Adipose tissue (tissue), 3 donors: Measurements from ENCODE around the gene IL19. TPM values are rescaled to one million over a fixed set of nuclear protein-coding genes. Genes with fewer than 3 reads are reported as not detected.

Source experiments
- H3K27ac ChIP-seq: one replicate; pipeline ENCODE4 v1.5.1; 2013; ENCODE audit warnings: low read depth, low read length
- WGBS, 3 donors: extraction: QIAGEN DNeasy Blood & Tissue Kit; methylation state at CpG; one replicate each; pipeline ENCODE4 v1.1.7; 2013; 5-methylcytosine and 5-hydroxymethylcytosine counted together
- polyA plus RNA-seq, 3 donors: library from polyadenylated mRNA; stranded (reverse); fragments of 200-250 nt; gene quantifications; one replicate each; pipeline ENCODE4 v1.2.3, GENCODE V29; 2013
- donor health status: healthy with polysubstance abuse.
- donor health status: Bipolar disorder and iron deficiency.
- donor health status: healthy.

The IL19 gene
- polyA plus RNA-seq, 3 donors = 0.09 to 0.12 TPM; not detected in 1

DNA sequence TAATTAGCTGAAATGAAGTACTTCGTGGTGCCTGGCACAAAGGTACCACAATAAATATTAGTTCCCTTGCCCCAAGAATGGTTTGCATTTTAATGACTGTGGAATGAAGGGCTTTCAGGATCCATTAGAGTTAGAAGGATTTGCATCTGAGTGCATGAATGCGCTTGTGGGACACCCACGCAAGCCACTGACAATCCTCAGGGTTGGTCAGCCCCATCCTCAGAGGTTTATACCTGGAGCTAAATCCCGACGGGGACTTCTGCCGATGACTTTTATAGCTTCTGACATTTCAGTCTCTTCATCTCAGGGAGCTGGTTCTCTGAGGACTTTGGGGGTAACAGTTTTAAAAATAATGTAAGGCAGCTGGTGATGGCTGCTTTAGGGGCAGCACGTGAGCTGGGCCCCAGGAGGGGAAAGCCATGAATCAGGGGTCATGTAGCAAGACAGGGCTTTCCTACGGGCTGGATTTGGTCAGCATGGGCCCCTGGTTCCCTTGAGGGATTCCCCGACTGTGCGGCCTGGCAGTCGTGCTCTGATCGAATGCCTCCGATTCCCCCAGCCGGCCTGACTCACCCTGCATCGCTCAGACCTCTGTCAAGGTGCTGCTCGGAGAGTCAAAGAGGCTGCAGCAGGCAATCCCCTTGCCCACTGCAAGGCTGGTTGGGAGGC is 22.5 kb downstream of the IL19 start:
- no peak overlapping the region for H3K27ac ChIP-seq
- 89 to 92% (median 90%) methylated on average over 16 of the region's 16 CpGs for WGBS, 3 donors

DNA sequence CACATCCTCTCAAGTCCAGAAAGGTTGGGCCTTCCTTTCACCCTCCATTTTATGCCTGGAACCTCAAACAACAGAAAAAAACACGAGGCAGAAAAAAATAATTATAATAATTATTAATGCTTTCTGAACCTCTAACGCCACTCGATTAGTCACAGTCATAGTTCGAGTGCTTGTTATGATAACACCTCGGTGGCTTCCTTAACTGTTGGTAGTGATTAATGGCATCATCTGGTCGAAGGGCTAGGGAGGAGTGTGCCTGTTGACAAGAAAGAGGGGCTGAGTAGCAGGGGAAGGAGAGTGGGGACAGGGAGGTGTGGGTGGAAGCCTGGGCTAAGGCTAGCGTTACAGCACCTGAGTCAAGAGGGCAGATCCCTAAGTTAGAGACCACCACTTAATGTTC is 23.0 kb downstream of the IL19 start:
- WGBS, 3 donors = 67 to 77% (median 73%) methylated on average over 7 of the region's 7 CpGs
- no peak overlapping the region for H3K27ac ChIP-seq

DNA sequence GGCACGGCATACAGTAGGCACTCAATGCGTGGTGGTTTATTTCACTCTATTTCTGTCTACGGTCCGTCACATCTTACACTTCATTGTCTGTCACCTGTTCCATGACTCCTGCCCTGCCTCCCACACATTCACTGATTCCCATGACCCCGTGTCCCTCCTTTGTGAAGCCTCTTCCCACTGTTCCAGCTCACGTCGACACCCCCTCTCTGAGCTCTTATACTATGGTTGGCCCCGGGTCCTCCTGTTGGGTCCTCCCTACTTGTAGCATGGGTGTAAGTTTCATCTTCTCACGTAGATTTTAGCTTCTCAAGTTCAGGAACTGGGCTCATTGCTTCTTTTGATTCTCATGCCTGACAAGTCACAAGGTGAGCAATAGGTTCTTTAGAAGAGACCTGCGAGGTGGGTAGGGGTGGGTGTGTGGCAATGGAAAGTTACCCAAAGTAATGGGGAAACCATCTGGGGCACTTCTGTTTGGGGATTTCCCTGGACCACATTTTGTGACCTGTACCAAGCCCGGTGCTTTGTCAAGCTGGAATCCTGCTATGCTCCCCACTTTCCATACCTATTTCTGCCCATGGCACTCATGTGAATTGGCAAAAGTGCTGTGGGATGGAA is 23.8 kb downstream of the IL19 start:
- H3K27ac ChIP-seq = no peak overlapping the region
- 90 to 91% (median 91%) methylated on average over 11 of the region's 11 CpGs for WGBS, 3 donors

DNA sequence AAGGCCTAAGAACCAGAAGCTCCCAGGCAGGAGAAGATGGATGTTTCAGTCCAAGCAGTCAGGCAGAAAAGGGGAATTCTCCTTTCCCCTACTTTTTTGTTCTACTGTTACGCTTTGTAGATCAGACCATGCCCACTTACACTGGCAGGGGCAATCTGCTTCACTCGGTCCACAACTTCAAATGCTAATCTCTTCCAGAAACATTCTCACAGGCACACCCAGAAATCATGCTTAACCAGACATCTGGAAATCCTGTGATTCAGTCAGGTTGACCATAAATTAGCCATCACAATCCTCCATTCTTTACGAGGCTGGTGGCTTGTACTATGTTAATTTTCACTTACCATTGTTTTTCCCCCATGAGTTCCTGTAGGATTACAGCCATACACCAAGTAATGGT is 25.5 kb downstream of the IL19 start:
- WGBS, 3 donors = 84 to 93% (median 89%) methylated on average over 3 of the region's 3 CpGs
- H3K27ac ChIP-seq = no peak overlapping the region

DNA sequence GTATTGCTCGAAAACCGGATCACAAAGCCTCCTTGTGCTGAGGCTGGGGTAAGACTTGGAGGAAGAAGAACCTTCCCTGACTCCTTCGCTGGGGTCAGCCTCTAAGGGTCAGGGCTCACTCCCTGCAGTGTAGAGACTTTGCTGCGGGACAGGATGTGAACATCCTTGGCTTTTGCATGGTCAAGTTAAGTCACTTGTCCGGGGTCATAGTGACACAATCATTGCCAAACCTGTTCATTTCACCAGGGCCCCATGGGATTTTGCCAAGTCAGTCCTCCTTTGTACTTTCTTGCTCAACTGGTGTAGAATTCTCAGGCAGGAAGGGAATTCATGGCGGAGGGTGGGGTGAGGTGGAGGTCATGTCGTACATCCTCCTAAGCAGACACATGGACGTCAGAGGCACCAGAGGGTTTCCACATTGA is 26.4 kb downstream of the IL19 start:
- WGBS, 3 donors = 61 to 84% (median 63%) methylated on average over 8 of the region's 8 CpGs
- H3K27ac ChIP-seq = no peak overlapping the region

DNA sequence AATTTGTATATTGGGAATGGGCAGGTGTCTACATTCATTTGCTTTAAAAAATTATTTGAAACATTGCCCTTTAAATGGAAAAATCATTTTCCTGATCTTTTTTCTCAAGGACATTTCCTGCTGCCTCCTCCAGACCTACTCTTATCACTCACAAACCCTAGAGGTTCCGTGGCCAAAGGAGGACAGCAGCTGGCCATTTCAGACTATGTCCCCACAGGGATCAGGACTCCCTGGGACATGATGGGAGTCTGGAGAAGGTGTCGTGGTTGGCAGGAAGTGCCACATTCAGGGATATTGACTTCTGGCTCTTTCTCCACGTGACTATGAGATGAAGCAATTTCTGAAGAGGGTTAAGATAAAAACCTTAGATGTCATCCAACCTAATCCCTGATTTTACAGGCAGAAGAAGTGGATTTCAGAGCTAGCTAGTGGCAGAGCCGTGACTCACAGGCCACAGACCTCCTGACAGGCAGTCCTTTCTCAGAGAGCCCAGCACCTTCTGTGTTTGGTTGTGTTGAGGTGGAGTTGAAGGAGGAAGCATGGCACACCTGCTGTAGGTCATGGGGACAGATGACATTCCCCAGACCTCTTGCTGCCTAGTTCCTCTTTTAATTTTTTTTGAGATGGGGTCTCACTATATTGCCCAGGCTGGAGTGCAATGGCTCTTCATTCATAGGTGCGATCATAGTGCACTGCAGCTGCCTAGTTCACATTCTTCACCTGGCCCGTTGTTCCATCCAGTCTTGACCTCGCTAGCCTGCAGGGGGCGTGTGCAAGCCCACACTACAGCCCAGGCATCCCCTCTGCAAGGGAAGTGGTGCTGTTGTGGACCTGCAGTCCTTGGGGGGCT is 27.2 kb downstream of the IL19 start:
- WGBS, 3 donors = 42 to 52% (median 43%) methylated on average over 8 of the region's 8 CpGs
- no peak overlapping the region for H3K27ac ChIP-seq

DNA sequence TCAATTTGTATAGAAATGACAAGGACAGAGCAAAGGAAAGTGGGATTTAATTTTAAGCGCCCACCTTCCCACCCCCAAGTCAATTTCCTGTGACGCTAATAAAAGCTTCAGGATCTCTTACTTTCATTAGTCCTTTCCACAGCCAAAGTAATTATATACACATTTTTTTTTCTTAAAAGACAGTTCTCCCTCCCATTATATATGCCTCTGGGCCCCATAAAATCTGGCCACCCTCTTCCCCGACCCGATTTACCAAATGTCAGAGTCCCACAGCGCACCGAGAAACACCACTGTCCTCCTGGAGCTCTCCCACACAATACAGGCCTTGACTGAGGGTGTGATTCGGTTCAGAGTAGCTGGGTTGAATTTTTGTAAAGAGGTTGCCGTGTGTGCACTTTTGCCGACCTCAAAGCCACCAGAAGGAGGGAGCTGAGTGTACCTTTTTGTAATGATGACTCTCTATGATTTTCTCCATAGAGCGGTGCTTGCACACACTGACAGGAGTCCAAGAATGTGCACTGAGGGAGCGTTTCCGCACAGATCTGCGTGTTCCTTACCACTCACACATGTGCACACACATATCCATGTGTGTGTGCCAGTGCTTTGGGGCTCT is 27.9 kb downstream of the IL19 start:
- WGBS, 3 donors = 82 to 91% (median 88%) methylated on average over 13 of the region's 13 CpGs
- H3K27ac ChIP-seq = no peak overlapping the region

DNA sequence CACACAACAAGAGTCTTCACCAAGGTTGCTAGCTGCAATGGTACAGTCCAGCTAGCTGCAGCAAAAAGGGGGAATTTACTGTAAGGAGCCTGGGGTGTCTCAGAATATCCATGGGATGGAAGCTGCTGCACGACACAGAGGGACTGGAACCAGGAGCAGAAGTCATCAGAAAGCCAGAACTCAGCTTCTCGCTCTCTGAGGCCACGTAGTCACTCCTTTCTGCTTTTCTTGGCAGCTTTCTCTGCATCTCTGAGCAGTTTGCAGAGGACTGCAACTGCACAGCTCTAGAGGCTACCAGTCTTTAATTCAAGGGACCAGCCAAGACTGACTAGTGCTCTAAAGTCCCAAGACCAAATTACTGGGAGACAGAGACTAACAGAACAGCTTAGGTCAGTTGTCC is 28.7 kb downstream of the IL19 start:
- WGBS, 3 donors = 88 to 95% (median 91%) methylated on average over 3 of the region's 3 CpGs
- H3K27ac ChIP-seq = no peak overlapping the region

DNA sequence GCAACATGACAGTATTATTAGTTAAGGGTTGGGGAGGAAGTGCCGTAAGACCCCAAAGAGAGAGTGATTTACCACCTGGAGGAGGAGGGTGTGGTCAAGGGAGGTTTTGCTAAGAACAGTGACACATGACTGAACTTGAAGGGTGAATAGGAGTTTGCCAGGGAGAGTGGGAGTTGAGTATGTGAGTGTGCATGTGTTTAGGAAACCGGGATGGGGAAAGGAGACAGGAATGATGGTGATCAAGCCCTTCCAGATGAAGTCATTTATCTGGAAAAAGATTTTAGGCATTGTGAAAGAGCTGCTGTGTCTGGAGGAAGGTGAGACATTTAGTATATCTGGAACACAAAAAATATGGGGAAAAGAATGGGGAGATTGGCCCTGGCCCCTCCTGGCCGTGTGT is 29.8 kb downstream of the IL19 start:
- WGBS, 3 donors = 71 to 85% (median 78%) methylated on average over 3 of the region's 3 CpGs
- H3K27ac ChIP-seq = no peak overlapping the region

DNA sequence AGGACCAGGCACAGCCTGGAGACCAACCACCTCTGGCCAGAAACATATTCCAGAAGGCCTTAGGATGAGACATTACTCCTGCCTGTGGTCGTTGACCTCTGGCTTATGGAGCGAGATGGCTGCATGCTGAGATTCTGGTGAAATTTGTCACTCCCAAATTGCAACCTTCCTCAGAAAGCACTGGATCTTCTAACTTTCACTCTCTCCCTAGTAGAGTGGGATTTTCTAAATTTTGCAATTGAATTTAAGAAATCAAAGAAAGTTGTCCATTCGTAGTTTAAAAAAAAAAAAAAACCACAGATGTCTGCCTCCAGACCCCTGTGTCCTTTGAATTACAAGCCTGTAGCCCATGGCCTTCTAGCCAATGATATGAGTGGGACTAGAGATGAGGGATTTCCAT is 30.3 kb downstream of the IL19 start:
- WGBS, 3 donors = 84 to 90% (median 87%) methylated on average over 3 of the region's 3 CpGs

DNA sequence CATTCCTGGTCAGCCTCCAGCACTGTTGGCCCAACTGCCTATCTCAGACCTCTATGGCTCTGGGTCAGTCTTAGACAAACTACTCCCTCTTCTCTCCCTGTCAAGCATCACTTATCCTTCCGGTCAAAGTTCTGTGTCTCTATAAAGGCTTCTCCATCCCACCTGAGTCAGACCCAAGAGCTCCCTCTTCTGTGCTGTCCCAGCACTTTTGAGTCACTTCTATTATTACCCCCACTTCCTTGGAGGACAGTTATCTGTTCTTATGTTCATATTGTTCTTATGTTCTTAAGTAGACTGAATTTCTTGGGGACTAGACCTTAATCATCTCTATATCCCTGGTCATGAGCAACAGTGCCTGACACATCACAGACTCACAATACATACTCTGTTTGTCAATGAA is 30.9 kb downstream of the IL19 start:
- no peak overlapping the region for H3K27ac ChIP-seq
- WGBS, 3 donors = 80 to 93% (median 91%) methylated on average over 1 of the region's 1 CpG

More for the DNA sequence above, 30.3 kb downstream of the IL19 start:
- no peak overlapping the region for H3K27ac ChIP-seq

DNA sequence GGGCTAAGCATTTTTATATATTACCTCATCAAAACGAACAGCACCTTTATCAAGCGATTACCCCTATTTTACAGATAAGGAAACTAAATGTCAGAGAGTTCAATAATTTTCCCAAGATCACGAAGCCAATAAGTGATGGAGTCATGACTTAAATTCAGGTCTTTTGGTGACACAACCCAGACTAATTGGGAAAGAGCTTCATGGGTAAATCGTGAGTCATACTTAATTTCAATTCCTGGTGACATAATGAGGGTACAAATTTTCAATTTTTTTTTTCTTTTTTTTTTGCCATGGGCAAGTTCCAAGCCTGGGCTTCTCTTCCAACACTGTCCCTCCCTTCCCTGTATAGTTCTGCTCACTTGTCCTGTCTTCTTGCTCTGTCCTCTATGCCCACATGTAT is 31.8 kb downstream of the IL19 start:
- 75 to 90% (median 82%) methylated on average over 4 of the region's 4 CpGs for WGBS, 3 donors
- no peak overlapping the region for H3K27ac ChIP-seq

DNA sequence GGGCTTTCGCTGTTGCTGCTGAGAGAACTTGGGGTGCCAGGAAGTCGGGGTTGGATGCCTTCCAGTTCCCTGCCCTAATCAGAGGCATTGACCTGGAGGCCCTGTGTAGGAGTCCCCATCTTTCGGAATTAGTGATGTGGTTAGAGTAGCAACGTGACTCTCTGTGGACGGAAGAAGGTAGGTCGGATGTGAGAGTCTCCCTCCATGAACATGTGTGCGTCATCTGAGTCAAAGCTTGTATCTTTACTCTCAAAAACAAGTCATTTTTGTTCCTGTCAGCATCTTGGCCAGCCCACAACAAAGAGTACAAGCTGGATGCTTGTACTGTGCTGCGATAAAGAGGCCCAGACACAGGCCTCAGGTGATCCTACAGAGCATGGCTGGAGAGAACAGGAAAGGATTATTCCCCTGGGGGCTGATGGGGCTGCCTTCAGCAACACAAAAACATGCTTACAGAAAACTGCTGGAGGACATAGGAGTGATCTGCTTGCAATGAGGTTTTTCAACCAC is 32.7 kb downstream of the IL19 start:
- 85 to 89% (median 87%) methylated on average over 8 of the region's 8 CpGs for WGBS, 3 donors
- H3K27ac ChIP-seq = no peak overlapping the region

DNA sequence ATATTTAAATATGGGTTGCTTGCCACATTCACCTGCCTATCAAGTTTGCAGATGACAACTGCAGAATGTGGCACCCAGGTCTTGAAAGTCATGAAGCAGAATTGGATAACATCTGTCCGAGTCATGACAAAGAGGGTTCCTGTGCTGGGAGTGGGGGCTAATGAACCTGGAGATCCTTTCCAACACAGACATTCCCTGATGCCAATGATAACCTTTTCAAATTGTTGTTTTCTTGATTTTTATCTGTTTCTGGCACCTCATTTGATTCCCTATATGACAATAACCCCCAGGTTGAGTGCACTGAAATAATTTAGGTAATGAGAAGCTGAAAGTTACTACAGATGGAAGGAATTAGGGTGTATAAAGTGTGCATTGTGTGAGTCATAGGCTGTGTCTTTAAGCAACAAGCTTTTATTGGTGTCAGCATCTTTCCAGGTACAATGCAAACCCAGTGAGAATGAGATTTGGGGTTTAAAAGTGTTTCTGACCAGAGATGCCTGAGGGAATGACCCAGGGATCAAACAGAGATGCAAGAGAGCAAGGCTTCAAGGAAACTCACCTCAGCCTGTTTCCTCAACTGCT is 33.7 kb downstream of the IL19 start:
- no peak overlapping the region for H3K27ac ChIP-seq
- 88 to 93% (median 92%) methylated on average over 1 of the region's 1 CpG for WGBS, 3 donors

DNA sequence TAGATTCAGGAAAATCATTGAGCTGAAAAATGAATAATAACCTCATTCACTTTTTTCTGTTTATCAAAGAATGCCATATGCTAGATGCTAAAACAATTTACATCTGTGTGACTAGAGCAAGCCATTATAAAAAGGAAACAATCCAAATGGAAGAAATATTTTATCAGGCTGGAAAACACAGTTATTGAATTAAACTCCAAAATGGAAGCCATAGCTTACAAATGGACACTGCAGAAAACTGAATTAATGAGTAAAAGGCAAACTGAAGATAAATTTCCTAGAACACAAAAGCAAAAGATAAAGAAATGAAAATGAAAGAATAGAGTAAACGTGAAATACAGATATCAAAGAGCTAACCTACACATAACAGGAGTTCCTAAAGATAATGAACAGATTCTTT is 34.8 kb downstream of the IL19 start:
- 36 to 70% (median 56%) methylated on average over 1 of the region's 1 CpG for WGBS, 3 donors
- H3K27ac ChIP-seq = no peak overlapping the region

DNA sequence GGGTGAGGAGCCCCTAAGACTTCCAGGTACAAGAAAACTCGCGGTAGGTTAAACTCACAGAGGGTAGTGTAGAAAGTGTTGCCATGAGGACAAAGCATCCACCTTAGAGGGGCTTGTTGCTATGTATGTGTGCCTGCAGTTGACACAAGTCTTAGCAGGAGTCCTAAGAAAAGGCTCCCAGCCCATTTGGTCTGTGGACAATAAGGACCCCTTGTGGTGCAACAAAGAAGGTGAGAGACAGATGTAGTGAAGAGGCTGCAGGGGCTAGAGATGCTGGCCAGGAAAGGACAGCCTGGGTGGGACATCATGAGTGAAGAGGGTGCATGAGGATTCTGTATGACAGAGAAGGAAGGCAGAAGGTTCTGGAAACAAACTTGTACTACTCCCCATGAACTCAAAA is 38.0 kb downstream of the IL19 start:
- no peak overlapping the region for H3K27ac ChIP-seq
- 68 to 84% (median 70%) methylated on average over 2 of the region's 2 CpGs for WGBS, 3 donors

DNA sequence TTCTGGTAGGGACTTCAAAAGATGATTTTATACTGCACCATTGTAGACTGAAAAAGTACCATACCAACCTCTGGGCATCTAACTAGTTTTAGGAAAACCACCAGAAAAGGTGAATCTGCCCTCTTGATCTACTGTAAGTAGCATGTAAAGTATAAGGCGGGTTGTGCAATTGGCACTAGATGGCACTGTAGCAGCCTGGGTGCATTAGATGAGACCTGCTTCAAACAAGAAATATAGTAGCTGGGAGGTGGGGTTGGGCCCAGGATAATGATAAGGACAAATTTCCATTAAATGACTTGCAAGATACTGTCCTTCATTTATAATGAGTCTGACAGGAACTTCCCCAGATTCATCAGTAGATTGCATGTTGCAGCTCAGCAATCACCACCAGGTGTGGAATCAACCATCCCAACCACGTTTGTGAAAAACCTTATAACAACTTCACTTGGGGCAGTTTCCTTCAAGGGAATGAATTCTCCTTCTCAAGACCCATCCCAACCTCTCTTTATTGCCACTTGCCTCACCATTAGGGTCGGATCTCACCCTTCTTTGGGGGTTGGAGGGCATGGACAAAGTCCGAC is 39.0 kb downstream of the IL19 start:
- 69 to 81% (median 79%) methylated on average over 4 of the region's 4 CpGs for WGBS, 3 donors
- no peak overlapping the region for H3K27ac ChIP-seq

DNA sequence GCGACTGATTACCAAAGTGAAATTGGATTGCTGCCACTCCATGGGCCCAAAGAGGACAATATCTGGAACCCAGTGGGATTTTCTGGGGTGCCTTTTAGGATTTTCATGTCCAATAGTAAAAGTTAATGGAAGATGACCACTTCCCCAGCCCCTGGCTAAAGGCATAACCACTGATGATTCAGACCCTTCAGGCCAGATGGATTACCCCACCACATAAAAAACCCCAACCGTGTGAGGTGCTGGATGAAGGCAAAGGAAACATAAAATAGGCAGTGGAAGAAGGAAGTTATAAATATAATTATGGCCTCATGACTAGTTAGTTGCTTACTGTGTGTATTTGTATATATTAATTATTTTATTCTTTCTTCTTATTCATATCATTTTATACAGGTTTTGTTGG is 41.9 kb downstream of the IL19 start:
- no peak overlapping the region for H3K27ac ChIP-seq
- 81 to 87% (median 85%) methylated on average over 2 of the region's 2 CpGs for WGBS, 3 donors
